CD14-positive monocyte (primary cell): ENCODE results near the gene SOWAHB. TPM values are rescaled to one million over a fixed set of nuclear protein-coding genes. Genes with fewer than 3 reads are reported as not detected.

Source experiments
- DNase-seq, 3 donors: peaks; one replicate each; pipeline ENCODE4 v3.0.0-alpha.2; 2011 to 2022
- H2AFZ ChIP-seq: 2 replicates; pipeline ENCODE4 v1.6.0; 2012; ENCODE audit warnings: mild to moderate bottlenecking, low read depth, low read length, inconsistent platforms; ENCODE audit not compliant: insufficient read depth, poor library complexity, severe bottlenecking
- H3K27ac ChIP-seq, 2 donors: 1 replicate in 1 of 2; 2 replicates in 1 of 2; pipeline ENCODE4 v1.5.1; 2012 to 2013; ENCODE audit warnings: low read length in 2 of 2, control low read depth in 1 of 2, inconsistent platforms in 1 of 2, low read depth in 1 of 2, mild to moderate bottlenecking in 1 of 2
- H3K27me3 ChIP-seq, 2 donors: one replicate each; pipeline versions ENCODE4 v1.6.0 to v1.6.1; 2011 to 2013; ENCODE audit warnings: low read length in 2 of 2; ENCODE audit not compliant: control insufficient read depth in 2 of 2, insufficient read depth in 2 of 2
- H3K36me3 ChIP-seq, 2 donors: replicated peaks in 1 of 2; 1 replicate in 1 of 2; 2 replicates in 1 of 2; pipeline versions ENCODE4 v1.5.1 to v1.6.1; 2012 to 2013; ENCODE audit warnings: low read length in 2 of 2, control low read depth in 1 of 2, inconsistent platforms in 1 of 2, mild to moderate bottlenecking in 1 of 2; ENCODE audit not compliant: insufficient read depth in 2 of 2, control insufficient read depth in 1 of 2
- H3K4me1 ChIP-seq, 2 donors: 1 replicate in 1 of 2; 2 replicates in 1 of 2; pipeline versions ENCODE4 v1.5.1 to v1.6.1; 2012 to 2013; ENCODE audit warnings: low read length in 2 of 2, control low read depth in 1 of 2, inconsistent platforms in 1 of 2, mild to moderate bottlenecking in 1 of 2, moderate library complexity in 1 of 2; ENCODE audit not compliant: insufficient read depth in 2 of 2, control insufficient read depth in 1 of 2
- H3K4me2 ChIP-seq: replicated peaks from 2 replicates; pipeline ENCODE3; 2012; ENCODE audit warnings: low read length, moderate library complexity, mild to moderate bottlenecking; ENCODE audit not compliant: poor library complexity, severe bottlenecking; ENCODE audit errors: extremely low read depth
- H3K4me3 ChIP-seq, 3 experiments: fragments of 200-600 bp in 1 of 3; sonication (generic) in 1 of 3; replicated peaks in 1 of 3; 1 replicate in 2 of 3; 2 replicates in 1 of 3; pipeline ENCODE4 v1.5.1; 2011 to 2013; ENCODE audit warnings: low read length in 3 of 3, mild to moderate bottlenecking in 3 of 3, control low read depth in 2 of 3, low read depth in 2 of 3, inconsistent platforms in 1 of 3, moderate library complexity in 1 of 3
- H3K79me2 ChIP-seq: 2 replicates; pipeline ENCODE4 v1.6.0; 2012; ENCODE audit warnings: mild to moderate bottlenecking, control low read depth, inconsistent platforms, low read length, moderate library complexity; ENCODE audit not compliant: insufficient read depth
- H3K9ac ChIP-seq: 2 replicates; pipeline ENCODE4 v1.6.0; 2017; ENCODE audit warnings: low read length, mild to moderate bottlenecking; ENCODE audit not compliant: insufficient read depth, poor library complexity, severe bottlenecking
- H3K9me3 ChIP-seq, 2 donors: replicated peaks in 1 of 2; 1 replicate in 1 of 2; 2 replicates in 1 of 2; pipeline versions ENCODE4 v1.5.1 to v1.6.1; 2012 to 2013; ENCODE audit warnings: low read length in 2 of 2, control low read depth in 1 of 2; ENCODE audit not compliant: control insufficient read depth in 1 of 2, insufficient read depth in 1 of 2
- H4K20me1 ChIP-seq: 2 replicates; pipeline ENCODE4 v1.6.0; 2012; ENCODE audit warnings: mild to moderate bottlenecking, low read length, control low read depth, moderate library complexity; ENCODE audit not compliant: insufficient read depth
- H3K27ac Mint-ChIP-seq, 7 donors: one replicate each; pipeline ENCODE4 v1.8.0; 2020; ENCODE audit warnings: mild to moderate bottlenecking in 7 of 7, mixed read lengths in 7 of 7, moderate library complexity in 6 of 7, inconsistent platforms in 2 of 7
- H3K27me3 Mint-ChIP-seq, 3 donors: one replicate each; pipeline ENCODE4 v1.8.0; 2021 to 2022; ENCODE audit warnings: low read depth in 3 of 3, mild to moderate bottlenecking in 3 of 3, mixed read lengths in 3 of 3, moderate library complexity in 3 of 3, inconsistent platforms in 1 of 3
- H3K36me3 Mint-ChIP-seq, 2 donors: one replicate each; pipeline ENCODE4 v1.8.0; 2020; ENCODE audit warnings: mixed read lengths in 2 of 2, inconsistent platforms in 1 of 2, mild to moderate bottlenecking in 1 of 2
- H3K4me1 Mint-ChIP-seq: one replicate; pipeline ENCODE4 v1.8.0; 2020; ENCODE audit warnings: mild to moderate bottlenecking, mixed read lengths
- H3K4me3 Mint-ChIP-seq, 2 donors: one replicate each; pipeline ENCODE4 v1.8.0; 2020; ENCODE audit warnings: mild to moderate bottlenecking in 2 of 2, mixed read lengths in 2 of 2, moderate library complexity in 1 of 2
- H3K9me3 Mint-ChIP-seq, 7 donors: one replicate each; pipeline ENCODE4 v1.8.0; 2020 to 2022; ENCODE audit warnings: mixed read lengths in 7 of 7, mild to moderate bottlenecking in 6 of 7, moderate library complexity in 6 of 7, inconsistent platforms in 2 of 7
- CTCF ChIP-seq: fragments of 200-600 bp; IDR thresholded peaks from one replicate; pipeline ENCODE4 v1.8.0; 2022; ENCODE audit warnings: antibody characterized with exemption, mild to moderate bottlenecking
- WGBS: methylation state at CpG from one replicate; pipeline ENCODE4 v1.1.5; 2013; ENCODE audit warnings: missing lambda C conversion rate; ENCODE audit not compliant: insufficient coverage; 5-methylcytosine and 5-hydroxymethylcytosine counted together
- intact Hi-C, 2 donors: fragments of 100-400 bp; cut with micrococcal nuclease; formaldehyde crosslinking; loops; one replicate each; pipeline versions ENCODE4 v1.15.0 to v1.15.1; 2023
- polyA plus RNA-seq, 3 donors: library from polyadenylated mRNA; depleted of rRNA in 1 of 3; unstranded in 2 of 3; stranded (reverse) in 1 of 3; fragments of 300-500 nt in 2 of 3; fragments of >200 nt in 1 of 3; fragmentation: Illumina TruSeq in 2 of 3; gene quantifications; 1 replicate in 2 of 3; 2 replicates in 1 of 3; pipeline ENCODE4 v1.2.3, GENCODE V29; 2012 to 2021

Gene SOWAHB
- polyA plus RNA-seq, 3 donors = not detected

GRCh38 chr4:76943129-76943620 lies 45.2 kb upstream of the SOWAHB start:
- intact Hi-C loops = no loop called here
- no peak overlapping the region for H3K27ac Mint-ChIP-seq
- Histone ChIP-seq H3K9ac (no peak overlapping the region), H3K27ac (no peak overlapping the region), H3K9me3 (peaks cover 0 to 4% of the 10 kb centered on the region in 2 donors), H3K79me2 (no peaks in the 10 kb centered on the region), H3K4me3 (no peak overlapping the region), H4K20me1 (no peaks in the 10 kb centered on the region), H3K4me2 (no peak overlapping the region), H3K36me3 (no peaks in the 10 kb centered on the region), H2AFZ (no peak overlapping the region), H3K4me1 (peaks cover under 1 to 2% of the 10 kb centered on the region in 2 donors), H3K27me3 (peaks cover 0 to under 1% of the 10 kb centered on the region in 2 donors)
- peaks cover 0 to 10% (median 6%) of the 10 kb centered on the region in 7 donors for H3K9me3 Mint-ChIP-seq
- no peak for TF ChIP-seq CTCF
- no peak for DNase-seq
- H3K36me3 Mint-ChIP-seq = no peaks in the 10 kb centered on the region
- WGBS = 100% methylated on average over 2 of the region's 6 CpGs
- peaks cover 1% of the 10 kb centered on the region for H3K4me1 Mint-ChIP-seq
- H3K27me3 Mint-ChIP-seq = peaks cover 0 to 5% (median 1%) of the 10 kb centered on the region in 3 donors
- H3K4me3 Mint-ChIP-seq = no peak overlapping the region

GRCh38 chr4:76939184-76939583 lies 41.2 kb upstream of the SOWAHB start:
- no peak overlapping the region for H2AFZ ChIP-seq
- Mint-ChIP-seq H3K27ac (no peak overlapping the region), H3K27me3 (peaks cover 0 to 4% (median 0%) of the 10 kb centered on the region in 3 donors), H3K4me3 (no peak overlapping the region), H3K36me3 (no peaks in the 10 kb centered on the region), H3K4me1 (no peaks in the 10 kb centered on the region), H3K9me3 (peaks cover 3 to 15% (median 7%) of the 10 kb centered on the region in 7 donors)
- no peak overlapping the region for H3K9ac ChIP-seq
- H3K4me1 ChIP-seq = no peaks in the 10 kb centered on the region
- H4K20me1 ChIP-seq = no peaks in the 10 kb centered on the region
- H3K4me3 ChIP-seq = no peak overlapping the region
- peaks cover 0 to 4% of the 10 kb centered on the region in 2 donors for H3K9me3 ChIP-seq
- no peak for TF ChIP-seq CTCF
- H3K79me2 ChIP-seq = no peaks in the 10 kb centered on the region
- H3K27me3 ChIP-seq = no peaks in the 10 kb centered on the region
- no peak for DNase-seq
- H3K4me2 ChIP-seq = no peak overlapping the region
- no CpG with 5 or more reads among the region's 2 CpGs for WGBS
- intact Hi-C loops = no loop called here
- no peaks in the 10 kb centered on the region for H3K36me3 ChIP-seq
- H3K27ac ChIP-seq = no peak overlapping the region
